Right lobe of liver (tissue), 6 donors: ENCODE data around the gene BIN1. TPM values are rescaled to one million over a fixed set of nuclear protein-coding genes. Genes with fewer than 3 reads are reported as not detected.

Source experiments
- ATAC-seq, 4 donors: fragments of 200-7000 bp; cut with Tn5 transposase; one replicate each; pipeline ENCODE4 v1.9.1; 2020; ENCODE audit warnings: mild to moderate bottlenecking in 4 of 4, moderate library complexity in 4 of 4
- DNase-seq, 3 donors: peaks; one replicate each; pipeline ENCODE4 v3.0.0-alpha.2; 2020
- H3K27ac ChIP-seq, 3 donors: fragments of 200-600 bp; one replicate each; pipeline ENCODE4 v1.8.0; 2022
- H3K27me3 ChIP-seq, 2 donors: fragments of 200-600 bp; one replicate each; pipeline ENCODE4 v1.8.0; 2022
- H3K36me3 ChIP-seq, 4 donors: fragments of 200-600 bp; sonication (generic) in 1 of 4; one replicate each; pipeline versions ENCODE4 v1.5.1 to v1.8.0; 2017 to 2022; ENCODE audit warnings: control low read depth in 1 of 4
- H3K4me1 ChIP-seq, 4 donors: fragments of 200-600 bp; sonication (generic) in 1 of 4; one replicate each; pipeline versions ENCODE4 v1.5.1 to v1.8.0; 2017 to 2022; ENCODE audit warnings: control low read depth in 1 of 4
- H3K4me3 ChIP-seq, 3 donors: fragments of 200-600 bp; one replicate each; pipeline ENCODE4 v1.8.0; 2022
- H3K9me3 ChIP-seq, 4 donors: fragments of 200-600 bp; sonication (generic) in 1 of 4; one replicate each; pipeline versions ENCODE4 v1.5.1 to v1.8.0; 2017 to 2022; ENCODE audit warnings: control low read depth in 1 of 4
- POLR2A ChIP-seq: fragments of 450-650 bp; IDR thresholded peaks from one replicate; pipeline ENCODE4 v1.6.1; 2017; ENCODE audit warnings: antibody characterized with exemption, mild to moderate bottlenecking
- WGBS: methylation state at CpG from one replicate; pipeline ENCODE4 v1.1.6; 2018; ENCODE audit warnings: low coverage, low lambda C conversion rate; ENCODE audit not compliant: insufficient coverage; ENCODE audit errors: missing lambda C conversion rate; 5-methylcytosine and 5-hydroxymethylcytosine counted together
- intact Hi-C, 2 donors: fragments of 100-400 bp; cut with DNase I; formaldehyde crosslinking; loops; one replicate each; pipeline versions ENCODE4 v1.11.2 to v1.14.1; 2022
- total RNA-seq, 6 experiments: library from RNA; depleted of rRNA in 2 of 6; stranded (reverse); fragments of >200 nt in 2 of 6; fragmentation: NEBNext Ultra II Directional in 3 of 6; extraction: Animal tissue kit (Norgen Biotek cat#: 25700) in 3 of 6; gene quantifications; one replicate each; pipeline versions ENCODE4 v1.1.0 to v1.2.4, GENCODE V29; 2016 to 2023
- TF ChIP-seq, protein P1 (sequence below), 4 donors: fragments of 200-600 bp in 3 of 4; fragments of 450-650 bp in 1 of 4; IDR thresholded peaks; one replicate each; pipeline versions ENCODE4 v1.5.1 to v1.8.0; 2016 to 2022; ENCODE audit warnings: antibody characterized with exemption in 4 of 4, mild to moderate bottlenecking in 2 of 4
- donor health status: DM: no; HTN: yes; CAD: no.
- donor health status: DM: no; HTN: no; CAD: no.
- donor health status: DM: no; HTN: no; CAD: no.
- donor health status: DM: no; HTN: yes; CAD: no.
- donor health status: DM: no; HTN: yes; CAD: no.

Gene BIN1
- total RNA-seq, 6 experiments from 2014 or later, result 20.4 to 30.8 (median 26.3) TPM

DNA sequence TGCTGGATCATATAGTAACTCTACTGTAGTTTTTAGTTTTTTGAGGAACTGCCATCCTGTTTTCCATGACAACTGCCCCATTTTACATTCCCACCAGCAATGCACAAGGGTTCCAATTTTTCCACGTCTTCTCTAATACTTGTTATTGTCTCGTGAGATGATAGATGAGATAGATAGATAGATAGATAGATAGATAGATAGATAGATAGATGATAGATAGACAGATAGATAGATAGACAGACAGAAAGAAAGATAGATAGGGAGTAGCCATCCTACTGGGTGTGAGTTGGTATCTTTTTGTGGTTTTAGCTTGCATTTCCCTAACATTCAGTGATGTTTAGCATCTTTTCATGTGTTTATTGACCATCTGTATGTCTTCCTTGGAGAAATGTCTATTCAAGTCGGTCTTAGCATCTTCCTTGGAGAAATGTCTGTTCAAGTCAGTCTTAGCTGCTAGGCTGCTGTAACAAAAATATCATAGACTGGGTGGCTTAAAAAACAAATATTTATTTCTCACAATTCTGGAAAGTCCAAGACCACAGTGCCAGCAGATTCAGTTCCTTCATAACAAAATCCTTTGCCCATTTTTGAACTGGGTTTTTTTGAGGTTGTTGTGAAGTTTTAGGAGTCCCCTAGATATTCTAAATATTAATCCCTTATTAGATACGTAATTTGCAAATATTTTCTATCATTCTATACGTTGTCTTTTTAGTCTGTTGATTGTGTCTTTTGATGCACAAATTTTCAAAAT is 98.5 kb downstream of the BIN1 start:
- H3K4me1 ChIP-seq, result no peaks in the 10 kb centered on the region
- no peaks in the 10 kb centered on the region for H3K36me3 ChIP-seq
- H3K27ac ChIP-seq, result no peak overlapping the region
- intact Hi-C loops, result no loop called here
- no peaks in the 10 kb centered on the region for H3K27me3 ChIP-seq
- no peak for DNase-seq
- H3K9me3 ChIP-seq, result no peaks in the 10 kb centered on the region
- H3K4me3 ChIP-seq, result no peak overlapping the region
- no peak for TF ChIP-seq POLR2A
- TF ChIP-seq, protein P1, sequence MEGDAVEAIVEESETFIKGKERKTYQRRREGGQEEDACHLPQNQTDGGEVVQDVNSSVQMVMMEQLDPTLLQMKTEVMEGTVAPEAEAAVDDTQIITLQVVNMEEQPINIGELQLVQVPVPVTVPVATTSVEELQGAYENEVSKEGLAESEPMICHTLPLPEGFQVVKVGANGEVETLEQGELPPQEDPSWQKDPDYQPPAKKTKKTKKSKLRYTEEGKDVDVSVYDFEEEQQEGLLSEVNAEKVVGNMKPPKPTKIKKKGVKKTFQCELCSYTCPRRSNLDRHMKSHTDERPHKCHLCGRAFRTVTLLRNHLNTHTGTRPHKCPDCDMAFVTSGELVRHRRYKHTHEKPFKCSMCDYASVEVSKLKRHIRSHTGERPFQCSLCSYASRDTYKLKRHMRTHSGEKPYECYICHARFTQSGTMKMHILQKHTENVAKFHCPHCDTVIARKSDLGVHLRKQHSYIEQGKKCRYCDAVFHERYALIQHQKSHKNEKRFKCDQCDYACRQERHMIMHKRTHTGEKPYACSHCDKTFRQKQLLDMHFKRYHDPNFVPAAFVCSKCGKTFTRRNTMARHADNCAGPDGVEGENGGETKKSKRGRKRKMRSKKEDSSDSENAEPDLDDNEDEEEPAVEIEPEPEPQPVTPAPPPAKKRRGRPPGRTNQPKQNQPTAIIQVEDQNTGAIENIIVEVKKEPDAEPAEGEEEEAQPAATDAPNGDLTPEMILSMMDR (IDR thresholded peaks at IDR 0.05), result no peak
- ATAC-seq, result no peak
- WGBS, result 68% methylated on average over 5 of the region's 5 CpGs

DNA sequence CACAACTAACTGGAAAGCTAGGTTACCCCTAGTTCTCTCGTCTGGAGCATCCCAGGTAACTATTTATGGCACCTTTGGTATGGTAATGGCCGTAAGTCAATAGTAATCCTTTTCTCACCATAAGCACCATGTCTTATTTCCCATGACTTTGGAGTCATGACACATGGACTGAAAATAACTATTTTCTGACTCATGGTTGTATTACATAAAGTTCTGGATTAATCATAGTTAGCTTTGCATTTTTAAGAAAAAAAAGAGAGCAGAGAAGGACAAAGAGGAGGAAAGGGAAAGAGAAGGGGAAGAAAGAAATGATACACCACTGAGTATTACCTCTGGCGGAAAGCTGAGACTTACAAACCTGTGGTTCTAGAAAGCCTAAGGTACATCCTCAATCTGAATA is 99.3 kb downstream of the BIN1 start:
- no peaks in the 10 kb centered on the region for H3K36me3 ChIP-seq
- intact Hi-C loops, result no loop called here
- no peaks in the 10 kb centered on the region for H3K9me3 ChIP-seq
- ATAC-seq (no peak), DNase-seq (no peak)
- 69% methylated on average over 3 of the region's 3 CpGs for WGBS
- H3K27ac ChIP-seq, result no peak overlapping the region
- no peaks in the 10 kb centered on the region for H3K4me1 ChIP-seq
- H3K4me3 ChIP-seq, result no peak overlapping the region
- no peak for TF ChIP-seq POLR2A
- TF ChIP-seq, protein P1 (IDR thresholded peaks at IDR 0.05), result no peak
- no peaks in the 10 kb centered on the region for H3K27me3 ChIP-seq

DNA sequence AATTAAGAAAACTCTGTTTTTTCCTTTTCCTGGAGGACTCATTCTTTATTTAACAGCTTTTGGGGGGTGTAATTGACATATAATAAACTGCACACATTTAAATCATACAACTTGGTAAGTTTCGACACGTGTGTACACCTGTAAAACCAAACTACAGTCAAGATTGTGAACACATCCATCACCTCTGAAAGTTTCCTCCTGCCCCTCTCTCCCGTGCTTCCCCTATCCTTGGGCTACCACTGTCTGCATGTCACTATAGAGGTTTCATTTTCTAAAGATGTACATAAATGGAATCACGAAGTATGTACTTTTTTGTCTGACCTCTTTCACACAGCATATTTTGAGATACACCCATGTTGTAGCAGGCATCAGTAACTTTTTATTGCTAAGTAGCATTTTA is 100.0 kb downstream of the BIN1 start:
- H3K4me3 ChIP-seq, result no peak overlapping the region
- H3K9me3 ChIP-seq, result no peaks in the 10 kb centered on the region
- TF ChIP-seq POLR2A, result no peak
- TF ChIP-seq, protein P1 (IDR thresholded peaks at IDR 0.05), result no peak
- no peaks in the 10 kb centered on the region for H3K27me3 ChIP-seq
- no peaks in the 10 kb centered on the region for H3K36me3 ChIP-seq
- WGBS, result 68% methylated on average over 4 of the region's 4 CpGs
- ATAC-seq, result no peak
- no peak for DNase-seq
- H3K4me1 ChIP-seq, result no peaks in the 10 kb centered on the region
- intact Hi-C loops, result no loop called here
- no peak overlapping the region for H3K27ac ChIP-seq

DNA sequence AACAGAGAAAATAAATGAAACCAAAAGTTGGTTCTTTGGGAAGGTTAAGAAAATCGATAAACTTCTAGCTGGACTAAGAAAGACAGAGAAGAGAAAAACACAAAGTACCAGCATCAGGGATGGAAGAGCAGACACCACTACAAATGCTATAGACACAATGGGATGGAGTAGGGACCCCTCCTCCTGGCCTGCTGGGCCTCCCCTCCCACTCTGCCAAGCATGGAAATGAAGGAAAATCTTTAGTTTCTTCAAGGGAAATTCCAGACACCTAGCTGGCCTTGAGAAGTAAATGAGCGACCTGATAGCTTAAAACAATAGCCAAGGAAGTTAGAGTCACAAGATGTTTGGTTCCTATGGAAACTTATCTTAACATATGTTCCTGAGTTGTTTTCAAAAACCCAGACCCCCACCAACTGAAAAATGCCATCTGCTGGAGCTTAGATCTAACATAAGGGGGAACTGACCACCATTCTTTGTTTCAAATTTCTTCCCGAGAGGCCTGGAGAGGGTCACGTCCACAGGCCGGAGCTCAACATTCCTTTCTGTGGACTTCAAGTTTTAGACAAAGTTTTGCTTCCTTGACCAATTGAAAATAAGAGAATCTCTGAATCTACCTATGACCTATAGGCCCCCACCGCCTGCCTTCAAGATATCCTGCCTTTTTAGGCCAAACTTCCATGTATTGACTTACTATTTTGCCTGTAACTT is 101.9 kb downstream of the BIN1 start:
- H3K4me1 ChIP-seq, result no peaks in the 10 kb centered on the region
- 94% methylated on average over 5 of the region's 6 CpGs for WGBS
- H3K9me3 ChIP-seq, result no peaks in the 10 kb centered on the region
- no peak overlapping the region for H3K27ac ChIP-seq
- no peaks in the 10 kb centered on the region for H3K27me3 ChIP-seq
- ATAC-seq, result no peak
- intact Hi-C loops, result no loop called here
- TF ChIP-seq POLR2A, result no peak
- TF ChIP-seq, protein P1 (IDR thresholded peaks at IDR 0.05), result no peak
- no peak for DNase-seq
- no peak overlapping the region for H3K4me3 ChIP-seq
- no peaks in the 10 kb centered on the region for H3K36me3 ChIP-seq
